Adipocyte (in vitro differentiated cells): Measurements from ENCODE around the gene ANTXR1.
"Not testable (repeated sequence)": the region's sequence is repeated elsewhere in the genome, so short reads cannot be mapped to it uniquely, and the experiment has no call there.

Experiments
- DNase-seq: peaks from one replicate; pipeline ENCODE4 v3.0.0-alpha.2; 2015; ENCODE audit warnings: low read depth
- H3K27me3 ChIP-seq: replicated peaks from 2 replicates; pipeline ENCODE4 v1.7.0; 2013; ENCODE audit warnings: mild to moderate bottlenecking, low read length, moderate library complexity; ENCODE audit not compliant: control insufficient read depth, insufficient read depth
- H3K36me3 ChIP-seq: 2 replicates; pipeline ENCODE4 v1.7.0; 2013; ENCODE audit warnings: low read length, mild to moderate bottlenecking, moderate library complexity; ENCODE audit not compliant: control insufficient read depth, insufficient read depth, severe bottlenecking
- H3K4me1 ChIP-seq: 2 replicates; pipeline ENCODE4 v1.7.0; 2013; ENCODE audit warnings: mild to moderate bottlenecking, low read length, moderate library complexity; ENCODE audit not compliant: control insufficient read depth, insufficient read depth
- H3K4me3 ChIP-seq: 2 replicates; pipeline ENCODE4 v1.7.0; 2013; ENCODE audit warnings: mild to moderate bottlenecking, low read length, moderate library complexity
- H3K9ac ChIP-seq: 2 replicates; pipeline ENCODE4 v1.7.0; 2013; ENCODE audit warnings: mild to moderate bottlenecking, low read length, moderate library complexity
- H3K9me3 ChIP-seq: 2 replicates; pipeline ENCODE4 v1.7.0; 2013; ENCODE audit warnings: mild to moderate bottlenecking, low read length, moderate library complexity; ENCODE audit not compliant: control insufficient read depth

The ANTXR1 gene

GRCh38 chr2:69221512-69221911 lies 208.5 kb downstream of the ANTXR1 start:
- H3K27me3 ChIP-seq, result no peaks in the 10 kb centered on the region
- H3K9me3 ChIP-seq, result no peaks in the 10 kb centered on the region
- H3K4me3 ChIP-seq, result no peak overlapping the region
- H3K36me3 ChIP-seq, result no peaks in the 10 kb centered on the region
- DNase-seq, result peak; percentile 62
- H3K4me1 ChIP-seq, result peaks cover 37% of the 10 kb centered on the region
- H3K9ac ChIP-seq, result no peak overlapping the region

- Histone ChIP-seq H3K27me3 (no peaks in the 10 kb centered on the region), H3K4me3 (no peak overlapping the region), H3K9ac (no peak overlapping the region), H3K9me3 (no peaks in the 10 kb centered on the region), H3K36me3 (no peaks in the 10 kb centered on the region), H3K4me1 (peaks cover 37% of the 10 kb centered on the region)
- peak; percentile 66 for DNase-seq
Observed at GRCh38 chr2:69221960-69222751, 209.2 kb downstream of the ANTXR1 start.

- peak; percentile 25 for DNase-seq
- H3K4me1 ChIP-seq, result peaks cover 37% of the 10 kb centered on the region
- H3K9ac ChIP-seq, result no peak overlapping the region
- H3K27me3 ChIP-seq, result no peaks in the 10 kb centered on the region
- H3K4me3 ChIP-seq, result no peak overlapping the region
- no peaks in the 10 kb centered on the region for H3K9me3 ChIP-seq
- no peaks in the 10 kb centered on the region for H3K36me3 ChIP-seq
Observed at GRCh38 chr2:69222953-69223658, 210.1 kb downstream of the ANTXR1 start.

- no peaks in the 10 kb centered on the region for H3K27me3 ChIP-seq
- no peak overlapping the region for H3K4me3 ChIP-seq
- no peak for DNase-seq
- H3K4me1 ChIP-seq, result peaks cover 37% of the 10 kb centered on the region
- H3K9ac ChIP-seq, result no peak overlapping the region
- no peaks in the 10 kb centered on the region for H3K36me3 ChIP-seq
- H3K9me3 ChIP-seq, result no peaks in the 10 kb centered on the region
Observed at GRCh38 chr2:69223759-69224511, 211.0 kb downstream of the ANTXR1 start.

GRCh38 chr2:69224512-69224837 lies 211.5 kb downstream of the ANTXR1 start:
- Histone ChIP-seq H3K9ac (no peak overlapping the region), H3K27me3 (no peaks in the 10 kb centered on the region), H3K4me1 (peaks cover 37% of the 10 kb centered on the region), H3K36me3 (no peaks in the 10 kb centered on the region), H3K9me3 (no peaks in the 10 kb centered on the region), H3K4me3 (no peak overlapping the region)
- DNase-seq, result no peak

- DNase-seq, result no peak
- H3K9ac ChIP-seq, result no peak overlapping the region
- H3K36me3 ChIP-seq, result no peaks in the 10 kb centered on the region
- H3K4me1 ChIP-seq, result peaks cover 37% of the 10 kb centered on the region
- no peaks in the 10 kb centered on the region for H3K9me3 ChIP-seq
- H3K27me3 ChIP-seq, result no peaks in the 10 kb centered on the region
- no peak overlapping the region for H3K4me3 ChIP-seq
Observed at GRCh38 chr2:69225933-69226332, 213.0 kb downstream of the ANTXR1 start.

- H3K9me3 ChIP-seq, result no peaks in the 10 kb centered on the region
- DNase-seq, result no peak
- peaks cover 30% of the 10 kb centered on the region for H3K4me1 ChIP-seq
- H3K4me3 ChIP-seq, result no peak overlapping the region
- H3K27me3 ChIP-seq, result no peaks in the 10 kb centered on the region
- H3K36me3 ChIP-seq, result no peaks in the 10 kb centered on the region
- H3K9ac ChIP-seq, result no peak overlapping the region
Observed at GRCh38 chr2:69226903-69227302, 213.9 kb downstream of the ANTXR1 start.

- H3K27me3 ChIP-seq, result no peaks in the 10 kb centered on the region
Observed at GRCh38 chr2:69227716-69228115, 214.7 kb downstream of the ANTXR1 start.

GRCh38 chr2:69230946-69231345 lies 218.0 kb downstream of the ANTXR1 start:
- not testable (repeated sequence) for H3K9me3 ChIP-seq, DNase-seq, H3K36me3 ChIP-seq, H3K9ac ChIP-seq, H3K4me1 ChIP-seq, H3K27me3 ChIP-seq, H3K4me3 ChIP-seq

More at GRCh38 chr2:69227716-69228115, 214.7 kb downstream of the ANTXR1 start:
- Histone ChIP-seq H3K9me3 (no peaks in the 10 kb centered on the region), H3K4me3 (no peak overlapping the region), H3K36me3 (no peaks in the 10 kb centered on the region), H3K4me1 (peaks cover 22% of the 10 kb centered on the region), H3K9ac (no peak overlapping the region)
- no peak for DNase-seq

GRCh38 chr2:69231612-69232277 lies 218.8 kb downstream of the ANTXR1 start:
- Histone ChIP-seq H3K9ac (no peak overlapping the region), H3K4me3 (no peak overlapping the region), H3K27me3 (no peaks in the 10 kb centered on the region), H3K9me3 (no peaks in the 10 kb centered on the region), H3K36me3 (no peaks in the 10 kb centered on the region), H3K4me1 (peaks cover 2% of the 10 kb centered on the region)
- DNase-seq, result no peak

GRCh38 chr2:69235835-69236234 lies 222.9 kb downstream of the ANTXR1 start:
- not testable (repeated sequence) for H3K4me1 ChIP-seq

More at GRCh38 chr2:69235835-69236234, 222.9 kb downstream of the ANTXR1 start:
- H3K4me3 ChIP-seq, DNase-seq, H3K9ac ChIP-seq, H3K9me3 ChIP-seq, H3K36me3 ChIP-seq, H3K27me3 ChIP-seq: not testable (repeated sequence)
